GM12891 (cell line): ENCODE measurements around the gene GLRX2.

Experiments used
- POLR2A ChIP-seq: IDR thresholded peaks from 2 replicates; pipeline ENCODE4 v1.6.1; 2011; ENCODE audit warnings: low read depth, low read length, control low read depth
- POLR2AphosphoS5 ChIP-seq: IDR thresholded peaks from 2 replicates; pipeline ENCODE4 v1.6.1; 2011; ENCODE audit warnings: low read depth, low read length, control low read depth
- TAF1 ChIP-seq: IDR thresholded peaks from 2 replicates; pipeline ENCODE4 v1.6.1; 2011; ENCODE audit warnings: low read depth, low read length, control low read depth

DNA sequence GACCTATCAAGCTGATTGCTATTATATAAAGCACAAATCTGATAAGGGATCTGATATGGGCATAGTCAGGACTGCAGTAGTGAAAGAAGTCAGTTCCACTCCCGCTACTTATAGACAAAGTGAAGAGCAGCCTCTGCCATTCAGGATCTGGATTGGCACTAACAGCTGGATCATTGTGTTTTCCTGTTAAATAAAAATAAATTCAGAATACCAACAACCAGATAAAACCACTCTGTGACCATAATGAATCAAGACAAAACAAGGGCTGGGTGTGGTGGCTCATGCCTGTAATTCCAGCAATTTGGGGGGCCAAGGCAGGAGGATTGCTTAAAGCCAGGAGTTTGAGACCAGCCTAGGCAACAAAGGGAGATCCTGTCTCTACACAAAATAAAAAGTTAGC, 5.0 kb upstream of the GLRX2 start:
- no peak for TF ChIP-seq POLR2A
- TF ChIP-seq TAF1: no peak
- TF ChIP-seq POLR2AphosphoS5: no peak
